BLaER1 (cell line): ENCODE data around the gene ATP8A2.
"Not testable (repeated sequence)": the region's sequence is repeated elsewhere in the genome, so short reads cannot be mapped to it uniquely, and the experiment has no call there.

Experiments
- H3K27ac ChIP-seq: shearing (Covaris generic); formaldehyde crosslinking; 2 replicates; pipeline ENCODE4 v1.8.1; 2022
- H3K27me3 ChIP-seq: shearing (Covaris generic); formaldehyde crosslinking; 2 replicates; pipeline ENCODE4 v1.8.1; 2022
- H3K36me3 ChIP-seq: shearing (Covaris generic); formaldehyde crosslinking; 2 replicates; pipeline ENCODE4 v1.8.1; 2022
- H3K4me1 ChIP-seq: shearing (Covaris generic); formaldehyde crosslinking; 2 replicates; pipeline ENCODE4 v1.8.1; 2022
- H3K4me2 ChIP-seq: shearing (Covaris generic); formaldehyde crosslinking; 2 replicates; pipeline ENCODE4 v1.8.1; 2022
- H3K4me3 ChIP-seq: shearing (Covaris generic); formaldehyde crosslinking; 2 replicates; pipeline ENCODE4 v1.8.1; 2022
- H3K9ac ChIP-seq: shearing (Covaris generic); formaldehyde crosslinking; 2 replicates; pipeline ENCODE4 v1.8.1; 2022
- H3K9me3 ChIP-seq: shearing (Covaris generic); formaldehyde crosslinking; 2 replicates; pipeline ENCODE4 v1.8.1; 2022
- H4K20me1 ChIP-seq: shearing (Covaris generic); formaldehyde crosslinking; 2 replicates; pipeline ENCODE4 v1.8.1; 2022
- Cebpa-rat ChIP-seq: shearing (Covaris generic); IDR thresholded peaks from 2 replicates; pipeline ENCODE4 v1.8.1; 2022

ATP8A2 gene

DNA sequence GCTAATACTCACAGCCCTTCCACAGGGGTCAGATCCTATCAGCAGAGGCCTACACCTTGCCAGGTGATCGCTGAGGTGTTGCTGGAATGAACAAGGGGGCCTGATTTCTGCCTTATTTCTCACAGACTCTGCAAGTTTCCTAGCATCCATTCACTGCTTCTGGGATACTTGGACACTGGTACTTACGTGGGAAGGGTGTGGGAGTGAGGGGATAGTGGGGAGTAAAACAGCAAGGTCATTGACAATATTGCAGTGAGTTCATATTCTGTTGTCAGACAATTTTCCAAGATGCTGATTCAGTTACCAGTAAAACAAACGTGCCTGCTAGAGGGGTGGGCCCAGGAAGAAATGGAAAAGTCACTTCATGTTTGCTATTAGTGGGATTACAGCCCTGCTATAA is 403.5 kb downstream of the ATP8A2 start:
- no peaks in the 10 kb centered on the region for H3K36me3 ChIP-seq
- no peak overlapping the region for H3K9ac ChIP-seq
- no peak for TF ChIP-seq Cebpa-rat

DNA sequence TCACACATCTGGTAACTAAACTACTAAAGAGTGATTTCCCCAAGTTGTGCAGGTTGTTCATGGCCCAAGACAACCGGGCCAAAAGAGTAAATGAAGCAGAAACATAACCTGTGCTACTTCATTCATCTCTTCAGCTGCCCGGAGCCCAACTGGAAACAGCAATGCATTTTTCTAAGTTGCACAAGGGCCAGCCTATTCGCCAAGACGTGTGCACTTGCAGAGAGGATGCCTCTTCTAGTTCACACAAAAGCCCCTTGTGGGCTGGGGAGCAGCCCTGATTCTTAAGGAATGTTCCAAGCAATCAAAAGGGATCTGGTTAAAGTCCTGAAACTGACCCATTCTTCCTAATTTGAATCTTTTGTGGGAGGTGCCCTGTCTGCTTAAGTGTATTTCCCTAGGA is 404.2 kb downstream of the ATP8A2 start:
- no peak overlapping the region for H3K9ac ChIP-seq
- peak overlapping the region; percentile 1; the same call in 1 of the 2 replicates for H3K4me2 ChIP-seq
- no peaks in the 10 kb centered on the region for H3K27me3 ChIP-seq
- peaks cover 57% of the 10 kb centered on the region for H3K4me1 ChIP-seq
- H3K9me3 ChIP-seq, result no peaks in the 10 kb centered on the region
- no peaks in the 10 kb centered on the region for H4K20me1 ChIP-seq
- TF ChIP-seq Cebpa-rat, result no peak
- H3K27ac ChIP-seq, result no peak overlapping the region
- no peaks in the 10 kb centered on the region for H3K36me3 ChIP-seq
- no peak overlapping the region for H3K4me3 ChIP-seq

More for the DNA sequence above, 403.5 kb downstream of the ATP8A2 start:
- Histone ChIP-seq H3K27ac (no peak overlapping the region), H3K4me3 (no peak overlapping the region), H3K4me1 (peaks cover 53% of the 10 kb centered on the region), H3K27me3 (no peaks in the 10 kb centered on the region), H4K20me1 (no peaks in the 10 kb centered on the region), H3K9me3 (no peaks in the 10 kb centered on the region), H3K4me2 (no peak overlapping the region)

DNA sequence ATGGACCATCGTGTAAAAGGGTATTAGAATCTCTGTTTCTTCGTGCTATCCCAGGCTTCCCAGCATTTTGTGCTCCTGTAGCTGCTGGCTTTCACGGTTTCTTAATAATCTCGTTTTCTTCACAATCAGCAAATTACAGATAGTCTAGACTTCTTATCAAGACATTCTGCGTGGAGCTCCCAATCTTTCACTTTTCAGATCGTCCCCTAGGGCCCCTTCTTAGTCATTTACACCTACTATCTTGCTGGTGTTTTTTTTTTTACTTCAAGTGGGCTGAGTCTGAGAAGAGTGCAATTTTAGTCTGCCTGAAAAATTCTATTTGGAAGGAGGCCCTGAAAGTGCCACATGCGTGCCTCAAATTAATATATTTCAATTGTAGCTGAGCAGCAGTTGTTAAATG is 404.9 kb downstream of the ATP8A2 start:
- no peak for TF ChIP-seq Cebpa-rat

DNA sequence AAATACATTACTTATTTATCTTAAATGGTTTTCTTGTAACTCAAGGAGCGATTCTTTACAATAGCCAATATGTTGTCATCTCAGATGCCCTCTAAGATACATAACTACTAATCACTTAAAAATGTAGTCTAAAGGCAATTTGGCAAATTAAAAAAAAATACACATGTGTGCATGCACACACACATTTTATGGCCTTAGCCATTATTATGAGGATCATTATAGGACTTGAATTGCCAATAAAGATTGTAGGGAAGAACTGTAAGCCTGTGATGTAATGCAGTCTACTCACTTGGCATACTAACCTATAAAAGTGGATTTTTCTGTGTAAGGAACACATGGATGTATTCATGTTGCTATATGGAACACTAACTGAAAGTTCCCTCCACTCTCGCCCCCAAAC is 405.7 kb downstream of the ATP8A2 start:
- Histone ChIP-seq H4K20me1 (no peaks in the 10 kb centered on the region), H3K9ac (no peak overlapping the region), H3K4me3 (no peak overlapping the region), H3K27ac (no peak overlapping the region), H3K4me1 (peaks cover 51% of the 10 kb centered on the region), H3K4me2 (peak overlapping the region; percentile 93), H3K9me3 (no peaks in the 10 kb centered on the region), H3K36me3 (no peaks in the 10 kb centered on the region), H3K27me3 (no peaks in the 10 kb centered on the region)
- TF ChIP-seq Cebpa-rat, result no peak

More for the DNA sequence above, 404.9 kb downstream of the ATP8A2 start:
- Histone ChIP-seq H3K36me3 (no peaks in the 10 kb centered on the region), H3K9me3 (no peaks in the 10 kb centered on the region), H3K4me2 (peak overlapping the region; percentile 22), H3K27me3 (no peaks in the 10 kb centered on the region), H3K4me1 (peaks cover 51% of the 10 kb centered on the region), H3K27ac (no peak overlapping the region), H4K20me1 (no peaks in the 10 kb centered on the region), H3K9ac (no peak overlapping the region), H3K4me3 (no peak overlapping the region)

DNA sequence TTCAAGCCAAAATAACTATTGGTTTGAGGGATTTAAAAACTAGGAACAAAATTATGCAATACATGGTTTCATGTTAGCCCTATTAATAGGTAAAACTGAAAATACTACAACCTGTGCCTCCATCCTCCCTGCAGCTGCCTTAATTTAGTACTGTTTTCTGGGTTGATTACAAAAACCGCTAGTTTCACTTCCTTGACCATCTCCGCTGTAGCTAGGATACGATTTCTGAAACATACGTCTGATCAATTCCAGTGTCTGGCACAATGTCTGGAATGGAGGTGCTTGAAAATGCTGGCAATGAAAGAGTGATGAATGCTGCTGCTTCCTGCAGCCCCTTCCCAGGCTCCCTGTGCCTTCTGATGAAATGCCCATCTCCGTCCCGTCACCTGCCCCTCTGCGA is 406.6 kb downstream of the ATP8A2 start:
- peaks cover 51% of the 10 kb centered on the region for H3K4me1 ChIP-seq
- 0 out of 2 replicates have a peak overlapping the region, but pooled peaks have one; percentile 47 for H3K9ac ChIP-seq
- peak overlapping the region; percentile 56 for H3K4me3 ChIP-seq
- no peaks in the 10 kb centered on the region for H3K36me3 ChIP-seq
- TF ChIP-seq Cebpa-rat, result no peak; the same call in 1 of the 2 replicates
- peak overlapping the region; percentile 24; the same call in 1 of the 2 replicates for H3K27ac ChIP-seq
- no peaks in the 10 kb centered on the region for H3K9me3 ChIP-seq
- H3K27me3 ChIP-seq, result no peaks in the 10 kb centered on the region
- no peaks in the 10 kb centered on the region for H4K20me1 ChIP-seq
- peak overlapping the region; percentile 93 for H3K4me2 ChIP-seq

DNA sequence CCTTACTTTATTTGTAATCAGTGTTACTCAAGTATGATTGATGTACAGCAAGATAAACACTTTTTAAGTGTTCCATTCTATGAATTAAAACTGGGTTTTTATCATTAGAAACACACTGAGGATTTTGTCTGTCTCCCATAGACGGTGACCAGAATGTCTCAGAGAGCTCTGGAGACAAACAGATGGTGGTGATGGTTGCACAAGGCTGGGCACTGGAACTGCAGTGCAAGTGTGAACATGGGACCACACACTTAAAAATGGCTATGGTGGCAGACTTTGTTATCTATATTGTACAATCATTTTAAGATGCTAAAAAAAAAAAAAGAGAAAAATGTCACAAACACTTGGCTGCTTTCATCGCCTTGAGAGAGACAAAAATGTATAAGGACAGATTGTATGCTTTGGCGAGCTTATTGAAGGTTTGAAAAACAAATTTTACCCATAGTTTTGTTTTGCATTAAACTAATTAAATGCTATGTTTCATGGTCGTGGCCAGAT is 407.1 kb downstream of the ATP8A2 start:
- Histone ChIP-seq H3K9ac (0 out of 2 replicates have a peak overlapping the region, but pooled peaks have one; percentile 47), H3K27me3 (no peaks in the 10 kb centered on the region), H3K9me3 (no peaks in the 10 kb centered on the region), H4K20me1 (no peaks in the 10 kb centered on the region), H3K4me3 (peak overlapping the region; percentile 56), H3K36me3 (no peaks in the 10 kb centered on the region), H3K27ac (0 out of 2 replicates have a peak overlapping the region, but pooled peaks have one; percentile 24), H3K4me2 (peak overlapping the region; percentile 93), H3K4me1 (peaks cover 51% of the 10 kb centered on the region)
- no peak for TF ChIP-seq Cebpa-rat

DNA sequence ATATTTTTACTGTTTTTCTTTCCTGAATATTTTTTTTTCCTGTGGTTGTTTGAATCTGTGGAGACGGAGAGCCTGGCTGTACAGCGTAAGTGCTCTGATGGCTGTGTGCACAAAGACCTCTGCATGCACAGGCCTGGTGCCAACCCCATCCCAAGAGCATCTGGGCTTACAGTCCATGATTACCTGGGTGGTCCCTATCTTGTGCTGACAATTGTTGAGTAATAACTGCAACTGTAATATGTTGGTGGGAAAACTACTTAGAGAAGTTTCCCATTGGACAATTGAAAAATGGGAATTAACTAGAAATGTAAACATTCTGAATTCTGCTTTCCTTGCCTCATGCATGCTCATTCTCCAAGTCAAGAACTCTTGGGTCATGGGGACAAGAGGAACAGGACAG is 411.3 kb downstream of the ATP8A2 start:
- H4K20me1 ChIP-seq, result no peaks in the 10 kb centered on the region
- no peak overlapping the region for H3K4me3 ChIP-seq
- no peak overlapping the region for H3K9ac ChIP-seq
- TF ChIP-seq Cebpa-rat, result no peak
- H3K4me1 ChIP-seq, result peaks cover 43% of the 10 kb centered on the region
- no peaks in the 10 kb centered on the region for H3K36me3 ChIP-seq
- no peak overlapping the region for H3K27ac ChIP-seq
- H3K27me3 ChIP-seq, result no peaks in the 10 kb centered on the region
- no peak overlapping the region for H3K4me2 ChIP-seq
- peaks cover 7% of the 10 kb centered on the region for H3K9me3 ChIP-seq

DNA sequence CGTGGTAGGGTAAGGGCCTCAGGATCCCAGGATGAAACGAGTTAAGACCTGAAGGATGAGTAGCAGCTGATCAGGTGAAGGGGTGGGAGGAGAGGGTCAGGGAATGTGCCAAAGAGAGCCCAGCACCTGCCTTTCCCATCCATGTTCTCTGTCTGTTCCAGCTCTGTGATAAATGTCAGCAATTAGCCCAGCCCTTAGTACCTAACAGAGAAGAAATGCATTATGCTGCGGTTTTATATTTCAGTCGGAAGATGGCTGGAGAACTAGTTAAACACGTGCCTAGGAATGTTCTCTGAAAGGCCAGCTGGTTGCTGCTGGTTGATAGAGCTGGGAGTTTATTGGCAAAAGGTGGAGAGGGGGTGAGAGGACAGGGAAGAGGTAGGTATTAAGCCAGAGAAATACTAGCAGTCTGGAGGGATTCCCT is 411.8 kb downstream of the ATP8A2 start:
- no peak overlapping the region for H3K9ac ChIP-seq
- no peaks in the 10 kb centered on the region for H4K20me1 ChIP-seq
- H3K9me3 ChIP-seq, result peaks cover 7% of the 10 kb centered on the region
- H3K27me3 ChIP-seq, result no peaks in the 10 kb centered on the region
- TF ChIP-seq Cebpa-rat, result no peak
- no peak overlapping the region for H3K4me2 ChIP-seq
- no peak overlapping the region for H3K4me3 ChIP-seq
- no peak overlapping the region for H3K27ac ChIP-seq
- no peaks in the 10 kb centered on the region for H3K36me3 ChIP-seq
- H3K4me1 ChIP-seq, result peaks cover 43% of the 10 kb centered on the region

DNA sequence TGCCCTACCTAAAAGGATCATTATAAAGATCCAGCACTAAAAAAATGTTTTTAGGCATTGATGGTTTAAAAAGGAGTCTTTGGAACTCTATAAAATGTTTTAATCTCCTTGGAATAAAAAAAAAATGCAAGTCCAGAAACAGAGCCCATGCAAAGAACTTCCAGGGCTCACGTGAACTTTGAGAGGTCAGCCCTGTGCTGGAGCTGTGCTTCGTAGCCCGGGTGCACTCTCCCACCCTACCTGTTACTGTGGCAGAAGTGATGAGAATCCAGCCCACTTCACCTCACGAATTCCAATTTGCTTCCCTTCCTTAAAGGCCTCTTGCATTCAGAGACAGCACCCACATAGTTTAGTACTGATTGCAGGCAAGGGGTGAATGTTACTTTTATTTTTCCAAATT is 412.3 kb downstream of the ATP8A2 start:
- Histone ChIP-seq H3K9ac (no peak overlapping the region), H3K4me2 (no peak overlapping the region), H4K20me1 (no peaks in the 10 kb centered on the region), H3K36me3 (no peaks in the 10 kb centered on the region), H3K27me3 (no peaks in the 10 kb centered on the region), H3K4me1 (peaks cover 41% of the 10 kb centered on the region), H3K9me3 (peaks cover 7% of the 10 kb centered on the region), H3K4me3 (no peak overlapping the region), H3K27ac (no peak overlapping the region)
- TF ChIP-seq Cebpa-rat, result no peak

DNA sequence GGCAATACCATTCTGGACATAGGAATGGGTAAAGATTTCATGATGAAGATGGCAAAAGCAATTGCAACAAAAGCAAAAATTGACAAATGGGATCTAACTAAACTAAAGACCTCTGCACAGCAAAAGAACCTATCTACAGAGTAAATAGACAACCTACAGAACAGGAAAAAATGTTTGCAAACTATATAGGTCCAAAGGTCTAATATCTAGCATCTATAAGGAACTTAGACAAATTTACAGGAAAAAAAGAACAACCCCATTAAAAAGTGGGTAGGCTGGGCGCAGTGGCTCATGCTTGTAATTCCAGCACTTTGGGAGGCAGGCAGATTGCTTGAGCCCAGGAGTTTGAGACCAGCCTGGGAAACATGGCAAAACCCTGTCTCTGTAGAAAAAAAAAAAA is 418.4 kb downstream of the ATP8A2 start:
- Histone ChIP-seq H3K9me3 (peaks cover 33% of the 10 kb centered on the region), H3K4me1 (peaks cover 66% of the 10 kb centered on the region)
- not testable (repeated sequence) for H3K4me2 ChIP-seq, H3K27ac ChIP-seq, H3K4me3 ChIP-seq, H3K36me3 ChIP-seq, H3K9ac ChIP-seq, H3K27me3 ChIP-seq, H4K20me1 ChIP-seq

DNA sequence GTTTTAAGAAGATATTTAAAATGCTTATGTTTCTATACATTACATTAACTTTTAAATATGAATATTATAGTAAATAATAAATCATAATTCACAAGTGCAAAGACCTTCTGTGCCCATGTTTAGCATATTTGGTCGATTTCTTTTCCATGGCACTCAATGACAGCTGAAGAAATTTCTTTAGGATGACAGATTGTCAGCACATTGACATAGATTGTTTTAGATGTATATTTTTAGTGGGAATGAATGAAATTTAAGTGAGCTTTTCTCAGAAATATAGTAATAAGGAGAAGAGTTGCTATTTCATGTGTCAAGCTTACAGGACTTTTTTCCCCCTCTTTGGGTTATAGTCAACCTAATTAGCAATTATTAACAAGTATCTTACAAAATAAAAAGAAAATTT is 423.5 kb downstream of the ATP8A2 start:
- no peaks in the 10 kb centered on the region; the same call in 1 of the 2 replicates for H3K36me3 ChIP-seq
- no peak overlapping the region for H3K4me3 ChIP-seq
- no peaks in the 10 kb centered on the region for H4K20me1 ChIP-seq
- peak overlapping the region; percentile 21; the same call in 1 of the 2 replicates for H3K4me2 ChIP-seq
- peaks cover 15% of the 10 kb centered on the region for H3K9me3 ChIP-seq
- no peak overlapping the region for H3K9ac ChIP-seq
- peaks cover 93% of the 10 kb centered on the region for H3K4me1 ChIP-seq
- H3K27ac ChIP-seq, result no peak overlapping the region
- no peaks in the 10 kb centered on the region for H3K27me3 ChIP-seq
- no peak for TF ChIP-seq Cebpa-rat
